Non-pigmented ciliary epithelial cell (primary cell): ENCODE results near the gene SECISBP2L.

Experiments used
- DNase-seq: peaks from one replicate; pipeline ENCODE4 v3.0.0-alpha.2; 2010; ENCODE audit warnings: low read depth

Gene SECISBP2L

GRCh38 chr15:48963524-48964113 lies 82.6 kb downstream of the SECISBP2L start, which contains the start of gene SHC4:
SHC4 (minus strand) TSS chr15:48963919; CDS start chr15:48963015, 904 bp downstream.
- peak; percentile 56 for DNase-seq

- DNase-seq = no peak
Observed at GRCh38 chr15:48962662-48963523, 83.4 kb downstream of the SECISBP2L start.

- DNase-seq = no peak
Observed at GRCh38 chr15:48955967-48956366, 90.3 kb downstream of the SECISBP2L start.

- no peak for DNase-seq
Observed at GRCh38 chr15:48955370-48955769, 90.9 kb downstream of the SECISBP2L start.

GRCh38 chr15:48954538-48954937 lies 91.7 kb downstream of the SECISBP2L start:
- no peak for DNase-seq

- no peak for DNase-seq
Observed at GRCh38 chr15:48946840-48947187, 99.4 kb downstream of the SECISBP2L start.

GRCh38 chr15:48946074-48946839 lies 100.0 kb downstream of the SECISBP2L start:
- peak; percentile 60 for DNase-seq

- DNase-seq = no peak
Observed at GRCh38 chr15:48945386-48945785, 100.9 kb downstream of the SECISBP2L start.

GRCh38 chr15:48941904-48942303 lies 104.3 kb downstream of the SECISBP2L start:
- DNase-seq = no peak

GRCh38 chr15:48940508-48940907 lies 105.7 kb downstream of the SECISBP2L start:
- peak; percentile 98 for DNase-seq

- DNase-seq = peak; percentile 96
Observed at GRCh38 chr15:48939648-48940047, 106.6 kb downstream of the SECISBP2L start.
